Measurements from ENCODE around the gene FHOD3.

The FHOD3 gene

GRCh38 chr18:36399055-36399454 lies 101.5 kb downstream of the FHOD3 start:
- TF ChIP-seq MYC (IDR thresholded peaks at IDR 0.05; ENCODE audit: low read depth, low read length) (no peak), POLR2A (IDR thresholded peaks at IDR 0.05; ENCODE audit: extremely low read depth, insufficient read length) (no peak), MAX (IDR thresholded peaks at IDR 0.05; ENCODE audit: low read depth, low read length) (no peak)
- TF ChIP-seq, protein P1, sequence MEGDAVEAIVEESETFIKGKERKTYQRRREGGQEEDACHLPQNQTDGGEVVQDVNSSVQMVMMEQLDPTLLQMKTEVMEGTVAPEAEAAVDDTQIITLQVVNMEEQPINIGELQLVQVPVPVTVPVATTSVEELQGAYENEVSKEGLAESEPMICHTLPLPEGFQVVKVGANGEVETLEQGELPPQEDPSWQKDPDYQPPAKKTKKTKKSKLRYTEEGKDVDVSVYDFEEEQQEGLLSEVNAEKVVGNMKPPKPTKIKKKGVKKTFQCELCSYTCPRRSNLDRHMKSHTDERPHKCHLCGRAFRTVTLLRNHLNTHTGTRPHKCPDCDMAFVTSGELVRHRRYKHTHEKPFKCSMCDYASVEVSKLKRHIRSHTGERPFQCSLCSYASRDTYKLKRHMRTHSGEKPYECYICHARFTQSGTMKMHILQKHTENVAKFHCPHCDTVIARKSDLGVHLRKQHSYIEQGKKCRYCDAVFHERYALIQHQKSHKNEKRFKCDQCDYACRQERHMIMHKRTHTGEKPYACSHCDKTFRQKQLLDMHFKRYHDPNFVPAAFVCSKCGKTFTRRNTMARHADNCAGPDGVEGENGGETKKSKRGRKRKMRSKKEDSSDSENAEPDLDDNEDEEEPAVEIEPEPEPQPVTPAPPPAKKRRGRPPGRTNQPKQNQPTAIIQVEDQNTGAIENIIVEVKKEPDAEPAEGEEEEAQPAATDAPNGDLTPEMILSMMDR (IDR thresholded peaks at IDR 0.05; ENCODE audit: low read depth, low read length) = no peak
- no peak overlapping the region for H3K4me3 ChIP-seq (ENCODE audit: low read depth, low read length)
- DNase-seq (ENCODE audit: low read depth) = no peak

GRCh38 chr18:36401462-36401861 lies 103.9 kb downstream of the FHOD3 start:
- TF ChIP-seq, protein P1 (IDR thresholded peaks at IDR 0.05; ENCODE audit: low read depth, low read length) = no peak
- TF ChIP-seq MYC (IDR thresholded peaks at IDR 0.05; ENCODE audit: low read depth, low read length) (no peak), MAX (IDR thresholded peaks at IDR 0.05; ENCODE audit: low read depth, low read length) (no peak), POLR2A (IDR thresholded peaks at IDR 0.05; ENCODE audit: extremely low read depth, insufficient read length) (no peak)
- no peak overlapping the region for H3K4me3 ChIP-seq (ENCODE audit: low read depth, low read length)

DNA sequence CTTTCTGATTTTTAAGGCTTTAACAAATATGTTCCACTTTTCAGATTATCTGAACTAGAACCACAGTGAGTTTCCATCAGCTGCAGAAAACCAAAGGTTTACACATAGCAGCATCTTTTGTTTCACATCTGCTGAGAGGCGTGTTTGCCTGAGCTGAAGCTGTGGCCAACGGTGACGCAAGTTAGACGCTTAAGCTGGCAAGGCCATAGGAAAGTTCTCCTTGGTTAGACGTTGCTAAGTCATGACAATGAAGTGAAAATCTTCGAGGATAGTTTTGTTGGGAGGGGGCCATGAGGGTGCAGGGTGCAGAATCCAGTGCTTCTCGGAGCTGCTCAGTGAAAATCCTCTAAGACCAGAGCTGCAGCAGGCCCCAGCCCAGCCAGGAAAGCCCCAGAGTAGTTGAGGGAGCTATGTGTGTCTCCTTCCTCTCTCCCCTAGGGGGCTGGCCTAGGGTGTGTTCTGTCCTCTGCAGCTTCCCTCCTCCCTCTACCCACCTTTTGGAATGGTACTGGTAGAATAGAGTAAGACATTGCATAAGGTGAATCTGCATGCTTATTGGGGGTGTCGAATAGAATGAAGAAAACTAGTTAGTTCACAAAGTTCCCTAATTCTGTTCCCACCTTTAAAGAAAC lies 105.4 kb downstream of the FHOD3 start:
- no peak overlapping the region for H3K4me3 ChIP-seq (ENCODE audit: low read depth, low read length)
- TF ChIP-seq, protein P1 (IDR thresholded peaks at IDR 0.05; ENCODE audit: low read depth, low read length) = no peak
- TF ChIP-seq MYC (IDR thresholded peaks at IDR 0.05; ENCODE audit: low read depth, low read length) = no peak
- TF ChIP-seq POLR2A (IDR thresholded peaks at IDR 0.05; ENCODE audit: extremely low read depth, insufficient read length) = no peak
- TF ChIP-seq MAX (IDR thresholded peaks at IDR 0.05; ENCODE audit: low read depth, low read length) = no peak
- DNase-seq (ENCODE audit: low read depth) = no peak

More at GRCh38 chr18:36401462-36401861, 103.9 kb downstream of the FHOD3 start:
- no peak for DNase-seq (ENCODE audit: low read depth)

- no peak for TF ChIP-seq MAX (IDR thresholded peaks at IDR 0.05; ENCODE audit: low read depth, low read length)
- TF ChIP-seq POLR2A (IDR thresholded peaks at IDR 0.05; ENCODE audit: extremely low read depth, insufficient read length) = no peak
- TF ChIP-seq MYC (IDR thresholded peaks at IDR 0.05; ENCODE audit: low read depth, low read length) = no peak
- TF ChIP-seq, protein P1 (IDR thresholded peaks at IDR 0.05; ENCODE audit: low read depth, low read length) = no peak
- H3K4me3 ChIP-seq (ENCODE audit: low read depth, low read length) = no peak overlapping the region
- DNase-seq (ENCODE audit: low read depth) = no peak
Measured at GRCh38 chr18:36403896-36404820, 106.6 kb downstream of the FHOD3 start.

GRCh38 chr18:36405611-36406010 lies 108.1 kb downstream of the FHOD3 start:
- no peak overlapping the region for H3K4me3 ChIP-seq (ENCODE audit: low read depth, low read length)
- no peak for DNase-seq (ENCODE audit: low read depth)
- TF ChIP-seq MYC (IDR thresholded peaks at IDR 0.05; ENCODE audit: low read depth, low read length) = no peak

- no peak for DNase-seq (ENCODE audit: low read depth)
- TF ChIP-seq MAX (IDR thresholded peaks at IDR 0.05; ENCODE audit: low read depth, low read length) (no peak), MYC (IDR thresholded peaks at IDR 0.05; ENCODE audit: low read depth, low read length) (no peak), POLR2A (IDR thresholded peaks at IDR 0.05; ENCODE audit: extremely low read depth, insufficient read length) (no peak)
- TF ChIP-seq, protein P1 (IDR thresholded peaks at IDR 0.05; ENCODE audit: low read depth, low read length) = no peak
- no peak overlapping the region for H3K4me3 ChIP-seq (ENCODE audit: low read depth, low read length)
Measured at GRCh38 chr18:36406805-36407204, 109.3 kb downstream of the FHOD3 start.
